ENCODE results near the gene RAB23. TPM values are rescaled to one million over a fixed set of nuclear protein-coding genes. Genes with fewer than 3 reads are reported as not detected.

RAB23 gene
- total and polyA plus RNA-seq, 2 of the 8 experiments (the other 6 are each of a cell fraction or from before 2014, with no cell fraction given): 6.5 to 17.2 TPM

- CTCF ChIA-PET (ENCODE audit: partially characterized antibody): no interaction called here
- Histone ChIP-seq H4K8ac (ENCODE audit: extremely low read depth, insufficient read depth, low read length) (no peak overlapping the region), H3K79me2 (ENCODE audit: control insufficient read depth in 1 of 2, insufficient read depth in 2 of 2, low read length in 2 of 2) (no peaks in the 10 kb centered on the region), H3K4me2 (ENCODE audit: insufficient read depth in 1 of 2, low read depth in 2 of 2, low read length in 2 of 2) (no peak overlapping the region), H3K14ac (ENCODE audit: insufficient read length) (no peak overlapping the region), H3K4ac (replicated peaks; ENCODE audit: insufficient read length, low read depth, low read length) (no peak overlapping the region), H3K23ac (ENCODE audit: insufficient read length) (no peak overlapping the region), H2BK120ac (replicated peaks; ENCODE audit: low read depth, low read length) (no peak overlapping the region), H2BK12ac (ENCODE audit: low read depth, low read length) (no peak overlapping the region), H3K4me3 (ENCODE audit: extremely low read depth in 1 of 4, insufficient read depth in 2 of 4, low read depth in 3 of 4, low read length in 4 of 4) (no peak overlapping the region), H4K20me1 (replicated peaks in 1 of 2; ENCODE audit: control insufficient read depth in 1 of 2, insufficient read depth in 2 of 2, low read length in 2 of 2) (no peaks in the 10 kb centered on the region), H4K91ac (replicated peaks; ENCODE audit: insufficient read length, low read length) (no peak overlapping the region), H2BK5ac (ENCODE audit: low read depth, low read length) (no peak overlapping the region), H3K18ac (ENCODE audit: extremely low read depth, low read length) (no peak overlapping the region), H4K5ac (ENCODE audit: insufficient read length, low read depth, low read length) (no peak overlapping the region), H2BK20ac (ENCODE audit: low read length) (no peak overlapping the region), H3K4me1 (replicated peaks in 1 of 4; ENCODE audit: control insufficient read depth in 3 of 4, insufficient read depth in 4 of 4, low read length in 3 of 4) (no peaks in the 10 kb centered on the region), H3K27me3 (replicated peaks in 1 of 4; ENCODE audit: control insufficient read depth in 3 of 4, extremely low read depth in 1 of 4, insufficient read depth in 3 of 4, low read length in 3 of 4) (no peaks in the 10 kb centered on the region), H3K27ac (ENCODE audit: low read depth, low read length) (no peak overlapping the region), H2AK5ac (ENCODE audit: low read depth, low read length) (no peak overlapping the region), H3K79me1 (ENCODE audit: low read depth, low read length) (no peaks in the 10 kb centered on the region), H3K56ac (replicated peaks; ENCODE audit: insufficient read length, low read depth, low read length) (no peak overlapping the region), H3K9ac (replicated peaks in 1 of 4; ENCODE audit: extremely low read depth in 1 of 4, low read depth in 3 of 4, low read length in 3 of 4) (no peak overlapping the region), H3K9me3 (ENCODE audit: insufficient read depth in 2 of 2, low read depth in 1 of 2, low read length in 1 of 2) (no peaks in the 10 kb centered on the region; a peak in 1 of 4 replicates), H2AFZ (ENCODE audit: low read length) (no peak overlapping the region), H2BK15ac (ENCODE audit: low read length) (no peak overlapping the region), H3K36me3 (ENCODE audit: control insufficient read depth in 2 of 4, insufficient read depth in 4 of 4, low read length in 3 of 4) (peaks cover 0 to 16% (median 5%) of the 10 kb centered on the region in 4 experiments; a peak in 2 of 8 replicates), H3K23me2 (ENCODE audit: low read depth, low read length) (no peaks in the 10 kb centered on the region)
- no peak for TF ChIP-seq GTF2F1 (IDR thresholded peaks at IDR 0.05; ENCODE audit: borderline replicate concordance, low read depth, low read length)
- no peak for DNase-seq (ENCODE audit: low read depth in 1 of 2, low spot score in 2 of 2)
- WGBS, 2 experiments (ENCODE audit: extremely low coverage in 1 of 2, insufficient coverage in 1 of 2, insufficient read length in 1 of 2, insufficient replicate concordance in 2 of 2, low coverage in 1 of 2, low lambda C conversion rate in 2 of 2, missing lambda C conversion rate in 1 of 2): 91% methylated on average over 1 of the region's 1 CpG; no CpG with 5 or more reads in 1 of the 2 experiments
- FAIRE-seq: no peak
- POLR2A ChIA-PET (ENCODE audit: partially characterized antibody): no interaction called here
These were observed 57.0 kb downstream of the RAB23 start for GRCh38 chr6:57165080-57165479.
